DOHH2 (cell line): ENCODE results near the gene DSCAM.

ENCODE experiments used
- EZH2phosphoT487 ChIP-seq: fragments of 200-600 bp; sonication (generic); IDR thresholded peaks from 2 replicates; pipeline ENCODE4 v1.6.1; 2017; ENCODE audit warnings: borderline replicate concordance, mild to moderate bottlenecking, antibody characterized with exemption, low read length, moderate library complexity, mixed read lengths
- TF ChIP-seq, protein P1 (sequence below): fragments of 200-600 bp; sonication (generic); IDR thresholded peaks from one replicate; pipeline ENCODE4 v1.5.1; 2014; ENCODE audit warnings: antibody characterized with exemption, mild to moderate bottlenecking, low read depth, low read length; ENCODE audit not compliant: poor library complexity, severe bottlenecking

DNA sequence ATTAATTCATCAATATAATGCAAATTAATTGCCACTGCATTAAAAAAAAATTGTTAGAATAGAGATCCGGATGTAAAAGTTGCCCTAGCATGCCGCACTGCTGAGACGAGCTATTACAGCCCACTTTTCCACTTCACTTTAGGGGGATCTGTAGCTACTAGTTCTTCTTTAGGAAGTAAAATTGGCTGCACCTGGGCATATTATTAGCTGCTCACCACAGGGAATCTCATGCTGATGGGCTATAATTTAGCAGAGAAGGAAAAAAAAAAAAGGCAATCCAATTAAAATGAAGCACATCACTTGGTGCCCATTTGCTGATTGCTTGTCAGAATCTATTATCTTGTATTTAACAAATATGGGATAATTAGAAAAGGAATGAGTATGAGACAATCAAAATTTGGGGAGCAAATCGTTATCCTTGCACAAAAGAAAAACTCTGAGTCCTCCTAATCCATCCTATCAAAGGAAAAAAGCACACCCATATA lies 233.4 kb downstream of the DSCAM start:
- TF ChIP-seq, protein P1, sequence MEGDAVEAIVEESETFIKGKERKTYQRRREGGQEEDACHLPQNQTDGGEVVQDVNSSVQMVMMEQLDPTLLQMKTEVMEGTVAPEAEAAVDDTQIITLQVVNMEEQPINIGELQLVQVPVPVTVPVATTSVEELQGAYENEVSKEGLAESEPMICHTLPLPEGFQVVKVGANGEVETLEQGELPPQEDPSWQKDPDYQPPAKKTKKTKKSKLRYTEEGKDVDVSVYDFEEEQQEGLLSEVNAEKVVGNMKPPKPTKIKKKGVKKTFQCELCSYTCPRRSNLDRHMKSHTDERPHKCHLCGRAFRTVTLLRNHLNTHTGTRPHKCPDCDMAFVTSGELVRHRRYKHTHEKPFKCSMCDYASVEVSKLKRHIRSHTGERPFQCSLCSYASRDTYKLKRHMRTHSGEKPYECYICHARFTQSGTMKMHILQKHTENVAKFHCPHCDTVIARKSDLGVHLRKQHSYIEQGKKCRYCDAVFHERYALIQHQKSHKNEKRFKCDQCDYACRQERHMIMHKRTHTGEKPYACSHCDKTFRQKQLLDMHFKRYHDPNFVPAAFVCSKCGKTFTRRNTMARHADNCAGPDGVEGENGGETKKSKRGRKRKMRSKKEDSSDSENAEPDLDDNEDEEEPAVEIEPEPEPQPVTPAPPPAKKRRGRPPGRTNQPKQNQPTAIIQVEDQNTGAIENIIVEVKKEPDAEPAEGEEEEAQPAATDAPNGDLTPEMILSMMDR, result no peak
- no peak for TF ChIP-seq EZH2phosphoT487
